ENCODE results near the gene XBP1.

- no peak for TF ChIP-seq FOXP2 (optimal IDR thresholded peaks at IDR 0.05; ENCODE audit: control extremely low read depth, extremely low read length, insufficient read depth)
- TF ChIP-seq POLR2AphosphoS5 (IDR thresholded peaks at IDR 0.05; ENCODE audit: borderline replicate concordance, low read depth, low read length): no peak
- no peak for TF ChIP-seq EZH2 (IDR thresholded peaks at IDR 0.05)
These were observed 32.4 kb upstream of the XBP1 start for GRCh38 chr22:28832731-28833130.
